CD4-positive, alpha-beta T cell treated with Interleukin-15 for 4 hours (primary cell): ENCODE data around the gene CYTH1.
"Not testable (repeated sequence)": the region's sequence is repeated elsewhere in the genome, so short reads cannot be mapped to it uniquely, and the experiment has no call there.

Experiments
- DNase-seq: peaks from one replicate; pipeline ENCODE4 v3.0.0-alpha.2; 2020; ENCODE audit warnings: low spot score

Gene CYTH1

GRCh38 chr17:78759203-78759968 lies 22.7 kb downstream of the CYTH1 start:
- DNase-seq, result peak; percentile 87

- peak; percentile 55 for DNase-seq
Observed at GRCh38 chr17:78753316-78754250, 28.5 kb downstream of the CYTH1 start.

GRCh38 chr17:78751447-78752161 lies 30.5 kb downstream of the CYTH1 start:
- no peak for DNase-seq

GRCh38 chr17:78751000-78751399 lies 31.1 kb downstream of the CYTH1 start:
- DNase-seq, result not testable (repeated sequence)

- DNase-seq, result peak; percentile 91
Observed at GRCh38 chr17:78748730-78749317, 33.2 kb downstream of the CYTH1 start.

GRCh38 chr17:78748048-78748729 lies 33.9 kb downstream of the CYTH1 start:
- DNase-seq, result peak; percentile 68

GRCh38 chr17:78747488-78747887 lies 34.6 kb downstream of the CYTH1 start:
- no peak for DNase-seq

GRCh38 chr17:78746949-78747269 lies 35.2 kb downstream of the CYTH1 start:
- DNase-seq, result no peak

- DNase-seq, result no peak
Observed at GRCh38 chr17:78746263-78746948, 35.7 kb downstream of the CYTH1 start.

- DNase-seq, result peak; percentile 62
Observed at GRCh38 chr17:78745407-78746088, 36.5 kb downstream of the CYTH1 start.

GRCh38 chr17:78742901-78743300 lies 39.2 kb downstream of the CYTH1 start:
- DNase-seq, result no peak

GRCh38 chr17:78741644-78742284 lies 40.3 kb downstream of the CYTH1 start:
- no peak for DNase-seq

- no peak for DNase-seq
Observed at GRCh38 chr17:78739331-78739931, 42.6 kb downstream of the CYTH1 start.

GRCh38 chr17:78738698-78739097 lies 43.4 kb downstream of the CYTH1 start:
- DNase-seq, result no peak

- no peak for DNase-seq
Observed at GRCh38 chr17:78738278-78738677, 43.8 kb downstream of the CYTH1 start.

- DNase-seq, result no peak
Observed at GRCh38 chr17:78737332-78737731, 44.7 kb downstream of the CYTH1 start.

- peak; percentile 70 for DNase-seq
Observed at GRCh38 chr17:78736526-78737079, 45.5 kb downstream of the CYTH1 start.

GRCh38 chr17:78735832-78736525 lies 46.1 kb downstream of the CYTH1 start:
- peak; percentile 73 for DNase-seq
